Osteoblast (primary cell): Measurements from ENCODE around the gene DAP. TPM values are rescaled to one million over a fixed set of nuclear protein-coding genes. Genes with fewer than 3 reads are reported as not detected.

ENCODE experiments used
- DNase-seq: peaks from one replicate; pipeline ENCODE4 v3.0.0; 2011; ENCODE audit warnings: low spot score, mixed read lengths; ENCODE audit not compliant: insufficient read length; ENCODE audit errors: missing footprints
- H2AFZ ChIP-seq: 2 replicates; pipeline ENCODE4 v1.6.0; 2011; ENCODE audit warnings: mild to moderate bottlenecking, low read length
- H3K27ac ChIP-seq: 2 replicates; pipeline ENCODE4 v1.5.1; 2011; ENCODE audit warnings: mild to moderate bottlenecking, low read depth, low read length, moderate library complexity
- H3K27me3 ChIP-seq: 2 replicates; pipeline ENCODE4 v1.6.0; 2012; ENCODE audit warnings: mild to moderate bottlenecking, control low read depth, inconsistent platforms, low read length, moderate library complexity; ENCODE audit not compliant: insufficient read depth
- H3K36me3 ChIP-seq: 2 replicates; pipeline ENCODE4 v1.5.1; 2011; ENCODE audit warnings: mild to moderate bottlenecking, low read length, control low read depth, moderate library complexity; ENCODE audit not compliant: insufficient read depth
- H3K4me1 ChIP-seq: 2 replicates; pipeline ENCODE4 v1.5.1; 2011; ENCODE audit warnings: mild to moderate bottlenecking, low read length, control low read depth, moderate library complexity; ENCODE audit not compliant: insufficient read depth
- H3K4me2 ChIP-seq: 2 replicates; pipeline ENCODE4 v1.6.0; 2011; ENCODE audit warnings: mild to moderate bottlenecking, low read length; ENCODE audit not compliant: insufficient read depth
- H3K4me3 ChIP-seq: fragments of 200-600 bp; sonication (generic); 3 replicates; pipeline ENCODE4 v1.5.1; 2012; ENCODE audit warnings: mild to moderate bottlenecking, low read length, inconsistent platforms; ENCODE audit not compliant: insufficient read depth
- H3K79me2 ChIP-seq: 2 replicates; pipeline ENCODE4 v1.6.0; 2012; ENCODE audit warnings: mild to moderate bottlenecking, low read length, control low read depth, inconsistent platforms; ENCODE audit not compliant: insufficient read depth
- H3K9me3 ChIP-seq: 2 replicates; pipeline ENCODE4 v1.5.1; 2011; ENCODE audit warnings: low read depth, low read length, control low read depth
- H4K20me1 ChIP-seq: 2 replicates; pipeline ENCODE4 v1.6.0; 2012; ENCODE audit warnings: mild to moderate bottlenecking, low read length, control low read depth; ENCODE audit not compliant: insufficient read depth
- CTCF ChIP-seq: IDR thresholded peaks from 2 replicates; pipeline ENCODE4 v1.5.1; 2011; ENCODE audit warnings: mild to moderate bottlenecking, low read depth, low read length, moderate library complexity; ENCODE audit errors: extremely low read depth
- total RNA-seq: library from RNA; depleted of rRNA; stranded (reverse); fragments of >200 nt; gene quantifications from 2 replicates; pipeline ENCODE4 v1.2.3, GENCODE V29; 2012

The DAP gene
- total RNA-seq, 1 donor, result 31.1 TPM

GRCh38 chr5:10680876-10681481, 80.1 kb downstream of the DAP start:
- Histone ChIP-seq H3K27ac (no peak overlapping the region), H3K9me3 (no peaks in the 10 kb centered on the region), H3K4me2 (no peak overlapping the region), H2AFZ (no peak overlapping the region), H3K27me3 (no peaks in the 10 kb centered on the region), H3K4me1 (no peaks in the 10 kb centered on the region), H4K20me1 (peaks cover 8% of the 10 kb centered on the region), H3K4me3 (no peak overlapping the region), H3K36me3 (peaks cover 43% of the 10 kb centered on the region), H3K79me2 (peaks cover 3% of the 10 kb centered on the region)
- TF ChIP-seq CTCF, result no peak
- no peak for DNase-seq

GRCh38 chr5:10679336-10679988, 81.6 kb downstream of the DAP start:
- Histone ChIP-seq H3K4me3 (no peak overlapping the region), H3K4me1 (no peaks in the 10 kb centered on the region), H3K27ac (no peak overlapping the region), H3K9me3 (no peaks in the 10 kb centered on the region), H2AFZ (no peak overlapping the region), H4K20me1 (peaks cover 8% of the 10 kb centered on the region), H3K27me3 (no peaks in the 10 kb centered on the region), H3K79me2 (no peaks in the 10 kb centered on the region), H3K36me3 (peaks cover 43% of the 10 kb centered on the region), H3K4me2 (no peak overlapping the region)
- no peak for TF ChIP-seq CTCF
- DNase-seq, result no peak

GRCh38 chr5:10678244-10678643, 82.8 kb downstream of the DAP start:
- H3K27me3 ChIP-seq, result no peaks in the 10 kb centered on the region
- peaks cover 43% of the 10 kb centered on the region for H3K36me3 ChIP-seq
- peaks cover 8% of the 10 kb centered on the region for H4K20me1 ChIP-seq
- no peaks in the 10 kb centered on the region for H3K9me3 ChIP-seq
- no peak overlapping the region for H3K4me2 ChIP-seq
- H3K4me1 ChIP-seq, result no peaks in the 10 kb centered on the region
- no peak overlapping the region for H3K4me3 ChIP-seq
- H3K27ac ChIP-seq, result no peak overlapping the region
- DNase-seq, result no peak
- no peak for TF ChIP-seq CTCF
- no peak overlapping the region for H2AFZ ChIP-seq
- no peaks in the 10 kb centered on the region for H3K79me2 ChIP-seq

GRCh38 chr5:10677533-10677932, 83.5 kb downstream of the DAP start:
- DNase-seq, result no peak
- Histone ChIP-seq H2AFZ (no peak overlapping the region), H3K27me3 (no peaks in the 10 kb centered on the region), H3K4me2 (no peak overlapping the region), H3K4me3 (no peak overlapping the region), H3K27ac (no peak overlapping the region), H3K4me1 (no peaks in the 10 kb centered on the region), H3K36me3 (peaks cover 42% of the 10 kb centered on the region), H4K20me1 (peaks cover 8% of the 10 kb centered on the region), H3K9me3 (no peaks in the 10 kb centered on the region), H3K79me2 (no peaks in the 10 kb centered on the region)
- no peak for TF ChIP-seq CTCF
